Cardiac muscle cell (in vitro differentiated cells and primary cell): ENCODE measurements around the gene CRAMP1. TPM values are rescaled to one million over a fixed set of nuclear protein-coding genes. Genes with fewer than 3 reads are reported as not detected.

Experiments used
- DNase-seq, 2 donors: peaks; one replicate each; pipeline versions ENCODE4 v3.0.0 to v3.0.0-alpha.2; 2010 to 2017; ENCODE audit warnings: low read depth in 1 of 2, low spot score in 1 of 2
- H3K27ac ChIP-seq: fragments of 200-600 bp; sonication (generic); 2 replicates; pipeline ENCODE4 v1.5.1; 2016
- H3K27me3 ChIP-seq: fragments of 200-600 bp; sonication (generic); 2 replicates; pipeline ENCODE4 v1.6.0; 2016; ENCODE audit warnings: control low read depth
- H3K36me3 ChIP-seq: fragments of 200-600 bp; sonication (generic); 2 replicates; pipeline ENCODE4 v1.5.1; 2016; ENCODE audit warnings: control low read depth
- H3K4me1 ChIP-seq: fragments of 200-600 bp; sonication (generic); 2 replicates; pipeline ENCODE4 v1.8.1; 2017; ENCODE audit warnings: low read depth, mild to moderate bottlenecking, mixed run types
- H3K4me3 ChIP-seq: fragments of 200-600 bp; sonication (generic); 2 replicates; pipeline ENCODE4 v1.5.1; 2016; ENCODE audit warnings: mild to moderate bottlenecking
- H3K9me3 ChIP-seq: fragments of 200-600 bp; sonication (generic); 2 replicates; pipeline ENCODE4 v1.5.1; 2017; ENCODE audit warnings: low read depth, mild to moderate bottlenecking, control low read depth
- polyA plus RNA-seq: library from polyadenylated mRNA; unstranded; fragments of >200 nt; fragmentation: Nextera tagmentation; extraction: Ambion mirVana; gene quantifications from 2 replicates; pipeline ENCODE4 v1.2.1, GENCODE V29; 2016
- total RNA-seq: library from RNA; depleted of rRNA; stranded (reverse); fragments of >200 nt; gene quantifications from 2 replicates; pipeline ENCODE4 v1.2.3, GENCODE V29; 2016
- TF ChIP-seq, protein P1 (sequence below): IDR thresholded peaks from 2 replicates; pipeline ENCODE4 v1.5.1; 2012; ENCODE audit warnings: low read depth, mild to moderate bottlenecking, low read length

The CRAMP1 gene
- total and polyA plus RNA-seq, 2 experiments from 2014 or later: 7.7 to 15.3 TPM

- Histone ChIP-seq H3K4me3 (no peak overlapping the region), H3K36me3 (peaks cover 46% of the 10 kb centered on the region), H3K9me3 (no peaks in the 10 kb centered on the region), H3K27me3 (no peaks in the 10 kb centered on the region), H3K4me1 (no peaks in the 10 kb centered on the region), H3K27ac (no peak overlapping the region)
- TF ChIP-seq, protein P1, sequence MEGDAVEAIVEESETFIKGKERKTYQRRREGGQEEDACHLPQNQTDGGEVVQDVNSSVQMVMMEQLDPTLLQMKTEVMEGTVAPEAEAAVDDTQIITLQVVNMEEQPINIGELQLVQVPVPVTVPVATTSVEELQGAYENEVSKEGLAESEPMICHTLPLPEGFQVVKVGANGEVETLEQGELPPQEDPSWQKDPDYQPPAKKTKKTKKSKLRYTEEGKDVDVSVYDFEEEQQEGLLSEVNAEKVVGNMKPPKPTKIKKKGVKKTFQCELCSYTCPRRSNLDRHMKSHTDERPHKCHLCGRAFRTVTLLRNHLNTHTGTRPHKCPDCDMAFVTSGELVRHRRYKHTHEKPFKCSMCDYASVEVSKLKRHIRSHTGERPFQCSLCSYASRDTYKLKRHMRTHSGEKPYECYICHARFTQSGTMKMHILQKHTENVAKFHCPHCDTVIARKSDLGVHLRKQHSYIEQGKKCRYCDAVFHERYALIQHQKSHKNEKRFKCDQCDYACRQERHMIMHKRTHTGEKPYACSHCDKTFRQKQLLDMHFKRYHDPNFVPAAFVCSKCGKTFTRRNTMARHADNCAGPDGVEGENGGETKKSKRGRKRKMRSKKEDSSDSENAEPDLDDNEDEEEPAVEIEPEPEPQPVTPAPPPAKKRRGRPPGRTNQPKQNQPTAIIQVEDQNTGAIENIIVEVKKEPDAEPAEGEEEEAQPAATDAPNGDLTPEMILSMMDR: no peak
- no peak for DNase-seq
Observed at GRCh38 chr16:1670866-1671265, 58.7 kb downstream of the CRAMP1 start.

DNA sequence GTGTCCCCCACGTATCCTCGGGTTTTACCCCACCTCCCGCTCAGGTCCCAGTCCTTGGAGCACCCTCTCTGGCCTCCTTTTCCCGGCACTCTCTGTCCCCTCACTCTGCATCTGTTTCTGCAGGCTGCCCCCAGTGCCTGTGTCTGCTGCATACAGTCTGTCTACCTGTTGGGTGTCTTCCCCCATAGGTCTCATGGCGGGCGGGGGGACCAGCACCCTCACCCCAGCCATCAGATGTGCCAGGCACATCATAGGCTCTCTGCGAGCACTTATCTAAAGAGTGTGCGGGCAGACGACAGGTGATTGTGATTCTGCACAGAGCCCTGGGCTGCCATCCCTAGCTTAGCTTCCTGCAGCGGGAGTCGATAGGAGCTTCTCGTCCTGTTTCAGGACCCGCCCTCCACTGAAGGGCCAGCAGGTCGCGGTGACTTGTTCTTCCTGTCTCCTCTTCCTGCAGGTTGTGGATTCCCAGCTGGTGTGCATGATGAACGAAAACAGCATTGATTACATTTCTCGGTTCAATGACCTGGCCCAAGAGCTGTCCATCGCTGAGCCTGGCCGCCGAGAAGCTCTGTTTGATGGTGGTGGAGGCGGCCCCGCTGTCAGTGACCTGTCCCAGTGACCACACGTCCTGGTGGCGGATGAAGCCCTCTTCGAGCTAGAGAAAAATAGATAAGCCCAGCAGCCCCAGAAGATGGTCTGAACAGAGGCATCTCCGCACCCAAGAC lies 61.4 kb downstream of the CRAMP1 start:
- H3K27me3 ChIP-seq: no peaks in the 10 kb centered on the region
- no peak overlapping the region for H3K4me3 ChIP-seq
- H3K4me1 ChIP-seq: peaks cover 4% of the 10 kb centered on the region
- TF ChIP-seq, protein P1: no peak
- no peak overlapping the region for H3K27ac ChIP-seq
- no peaks in the 10 kb centered on the region for H3K9me3 ChIP-seq
- peaks cover 27% of the 10 kb centered on the region for H3K36me3 ChIP-seq
- DNase-seq: peak in 1 of 2 donors; percentile 29

GRCh38 chr16:1674306-1674705 lies 62.1 kb downstream of the CRAMP1 start:
- no peak overlapping the region for H3K27ac ChIP-seq
- TF ChIP-seq, protein P1: no peak
- H3K4me3 ChIP-seq: no peak overlapping the region
- DNase-seq: no peak
- H3K36me3 ChIP-seq: peaks cover 20% of the 10 kb centered on the region
- H3K27me3 ChIP-seq: no peaks in the 10 kb centered on the region
- no peaks in the 10 kb centered on the region for H3K9me3 ChIP-seq
- peaks cover 4% of the 10 kb centered on the region for H3K4me1 ChIP-seq

- no peaks in the 10 kb centered on the region for H3K27me3 ChIP-seq
- no peak overlapping the region for H3K27ac ChIP-seq
- H3K9me3 ChIP-seq: no peaks in the 10 kb centered on the region
- peaks cover 19% of the 10 kb centered on the region for H3K36me3 ChIP-seq
- H3K4me1 ChIP-seq: peaks cover 4% of the 10 kb centered on the region
- TF ChIP-seq, protein P1: no peak
- no peak overlapping the region for H3K4me3 ChIP-seq
- peak in 1 of 2 donors; percentile 49 for DNase-seq
Observed at GRCh38 chr16:1674751-1675664, 62.8 kb downstream of the CRAMP1 start.

DNA sequence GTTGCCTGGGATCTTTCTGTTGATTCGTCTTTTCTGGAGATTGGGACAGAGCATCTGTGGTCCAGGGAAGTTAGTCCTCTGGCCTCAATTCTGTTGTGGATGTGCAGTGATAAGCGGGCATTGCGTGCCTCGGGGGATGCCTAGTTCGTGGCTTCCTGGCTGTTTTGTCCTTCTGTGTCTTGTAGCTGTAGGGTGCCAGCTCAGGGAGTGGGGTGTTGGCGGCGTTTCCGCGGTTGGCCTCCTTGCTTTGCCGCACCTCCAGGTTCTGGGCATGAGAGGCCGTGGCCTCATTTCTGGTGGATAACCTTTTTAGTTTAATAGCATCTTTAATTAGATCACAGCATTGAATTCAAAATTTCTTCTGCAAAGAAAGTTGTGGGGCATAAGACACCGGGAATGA lies 64.5 kb downstream of the CRAMP1 start:
- TF ChIP-seq, protein P1: no peak
- Histone ChIP-seq H3K36me3 (peaks cover 18% of the 10 kb centered on the region), H3K4me1 (peaks cover 4% of the 10 kb centered on the region), H3K27me3 (no peaks in the 10 kb centered on the region), H3K9me3 (no peaks in the 10 kb centered on the region), H3K4me3 (no peak overlapping the region), H3K27ac (no peak overlapping the region)
- DNase-seq: no peak
